Measurements from ENCODE around the gene TPP1.
A peak's percentile ranks its signal among the peaks of the same experiment; 100 is the strongest.

Gene TPP1

GRCh38 chr11:6626971-6627761 lies 7.9 kb upstream of the TPP1 start:
- no peak for DNase-seq

GRCh38 chr11:6625832-6626420 lies 6.7 kb upstream of the TPP1 start:
- no peak for DNase-seq

- no peak for DNase-seq
Observed at GRCh38 chr11:6625156-6625831, 6.1 kb upstream of the TPP1 start.

GRCh38 chr11:6623391-6624363 lies 4.5 kb upstream of the TPP1 start:
- DNase-seq = no peak

- no peak for DNase-seq
Observed at GRCh38 chr11:6622261-6623171, 3.3 kb upstream of the TPP1 start.

GRCh38 chr11:6621711-6622211 lies 2.5 kb upstream of the TPP1 start:
- no peak for DNase-seq

- no peak for DNase-seq
Observed at GRCh38 chr11:6620636-6621035, 1.4 kb upstream of the TPP1 start.

- peak; percentile 83 for DNase-seq
Observed at GRCh38 chr11:6618117-6619003, 862 bp downstream of the TPP1 start.

- no peak for DNase-seq
Observed at GRCh38 chr11:6617315-6617781, 1.9 kb downstream of the TPP1 start.

- DNase-seq = no peak
Observed at GRCh38 chr11:6616596-6617250, 2.5 kb downstream of the TPP1 start.

GRCh38 chr11:6615882-6616585 lies 3.2 kb downstream of the TPP1 start:
- DNase-seq = no peak

- no peak for DNase-seq
Observed at GRCh38 chr11:6615046-6615445, 4.2 kb downstream of the TPP1 start.

- DNase-seq = no peak
Observed at GRCh38 chr11:6614446-6614845, 4.8 kb downstream of the TPP1 start.

- no peak for DNase-seq
Observed at GRCh38 chr11:6613496-6613895, 5.7 kb downstream of the TPP1 start.

- DNase-seq = peak; percentile 98
Observed at GRCh38 chr11:6612213-6613041, 6.8 kb downstream of the TPP1 start, which contains the start of gene TAF10. TSS of gene TAF10 (minus strand) at chr11:6612216. CDS start at chr11:6612189, 27 bp downstream.

- DNase-seq = no peak
Observed at GRCh38 chr11:6611963-6612212, 7.3 kb downstream of the TPP1 start.

- peak; percentile 26 for DNase-seq
Observed at GRCh38 chr11:6611092-6611962, 7.9 kb downstream of the TPP1 start.
